ENCODE measurements around the gene SDR39U1.

Gene SDR39U1

GRCh38 chr14:24415421-24416253, 26.9 kb downstream of the SDR39U1 start:
- DNase-seq (ENCODE audit: low read depth, low spot score) = no peak
- no peak overlapping the region for H3K4me3 ChIP-seq (ENCODE audit: low read depth, low read length)
- no peak for TF ChIP-seq CTCF (IDR thresholded peaks at IDR 0.05; ENCODE audit: low read depth, low read length)
- in situ Hi-C loops (cut with HindIII; ENCODE audit: low sequenced_read_pairs) = no loop called here

DNA sequence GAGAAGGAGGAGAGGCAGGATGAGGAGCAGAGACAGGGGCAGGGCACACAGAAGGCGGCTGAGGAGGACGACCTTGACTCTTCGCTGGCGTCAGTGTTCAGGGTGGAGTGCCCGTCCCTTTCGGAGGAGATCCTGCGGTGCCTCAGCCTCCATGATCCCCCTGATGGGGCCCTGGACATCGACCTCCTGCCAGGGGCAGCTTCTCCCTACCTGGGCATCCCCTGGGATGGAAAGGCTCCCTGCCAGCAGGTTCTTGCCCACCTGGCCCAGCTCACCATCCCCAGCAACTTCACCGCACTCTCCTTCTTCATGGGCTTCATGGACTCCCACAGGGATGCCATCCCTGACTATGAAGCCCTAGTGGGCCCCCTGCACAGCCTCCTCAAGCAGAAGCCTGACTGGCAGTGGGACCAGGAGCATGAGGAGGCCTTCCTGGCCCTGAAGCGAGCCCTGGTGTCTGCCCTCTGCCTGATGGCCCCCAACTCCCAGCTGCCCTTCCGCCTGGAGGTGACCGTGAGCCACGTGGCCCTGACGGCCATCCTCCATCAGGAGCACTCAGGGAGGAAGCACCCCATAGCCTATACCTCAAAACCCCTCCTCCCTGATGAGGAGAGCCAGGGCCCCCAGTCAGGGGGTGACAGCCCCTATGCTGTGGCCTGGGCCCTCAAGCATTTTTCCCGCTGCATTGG, 27.7 kb downstream of the SDR39U1 start:
- no peak for TF ChIP-seq CTCF (IDR thresholded peaks at IDR 0.05; ENCODE audit: low read depth, low read length)
- no peak overlapping the region for H3K4me3 ChIP-seq (ENCODE audit: low read depth, low read length)
- in situ Hi-C loops (cut with HindIII; ENCODE audit: low sequenced_read_pairs) = no loop called here
- DNase-seq (ENCODE audit: low read depth, low spot score) = no peak

DNA sequence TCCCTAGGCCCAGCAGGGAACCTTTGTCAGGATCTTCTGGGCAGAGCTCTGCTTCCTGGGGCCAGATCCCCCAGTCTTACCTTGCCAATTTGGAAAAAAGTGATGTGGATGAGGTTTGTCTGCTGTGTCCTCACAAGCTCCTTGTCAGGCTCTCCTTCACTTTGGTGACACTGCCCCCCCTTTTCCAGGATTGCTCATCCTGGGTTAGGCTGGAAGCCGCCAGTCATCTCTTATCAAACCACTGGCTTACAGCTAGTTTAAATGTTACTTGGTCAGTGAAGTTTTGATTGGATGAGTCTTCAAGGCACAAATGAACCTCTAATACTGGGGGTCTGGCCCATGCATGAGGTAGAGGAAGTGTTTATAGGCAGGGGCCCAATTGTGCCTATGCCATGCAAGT, 28.5 kb downstream of the SDR39U1 start:
- TF ChIP-seq CTCF (IDR thresholded peaks at IDR 0.05; ENCODE audit: low read depth, low read length) = no peak
- DNase-seq (ENCODE audit: low read depth, low spot score) = no peak
- in situ Hi-C loops (cut with HindIII; ENCODE audit: low sequenced_read_pairs) = no loop called here
- no peak overlapping the region for H3K4me3 ChIP-seq (ENCODE audit: low read depth, low read length)

- TF ChIP-seq CTCF (IDR thresholded peaks at IDR 0.05; ENCODE audit: low read depth, low read length) = peak; percentile 82
- peak; percentile 54 for DNase-seq (ENCODE audit: low read depth, low spot score)
- no peak overlapping the region for H3K4me3 ChIP-seq (ENCODE audit: low read depth, low read length)
- in situ Hi-C loops (cut with HindIII; ENCODE audit: low sequenced_read_pairs) = no loop called here
Observed at GRCh38 chr14:24411443-24412389, 30.9 kb downstream of the SDR39U1 start.

DNA sequence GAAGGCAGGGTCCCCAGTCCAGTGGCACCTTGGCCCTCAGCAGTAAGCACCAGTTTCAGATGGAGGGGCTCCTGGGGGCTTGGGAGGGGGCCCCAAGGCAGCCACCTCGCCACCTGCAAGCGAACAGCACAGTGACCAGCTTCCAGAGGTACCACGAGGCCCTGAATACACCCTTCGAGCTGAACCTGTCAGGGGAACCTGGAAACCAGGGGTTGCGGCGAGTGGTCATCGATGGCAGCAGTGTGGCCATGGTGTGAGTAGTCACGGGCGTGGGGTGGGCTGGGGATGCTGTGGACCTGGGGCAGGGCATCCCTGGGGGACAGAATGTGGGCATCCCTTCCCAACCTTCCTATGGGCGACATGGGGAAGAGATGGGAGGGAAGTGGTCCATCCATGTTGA, 32.6 kb downstream of the SDR39U1 start:
- TF ChIP-seq CTCF (IDR thresholded peaks at IDR 0.05; ENCODE audit: low read depth, low read length) = no peak
- no peak overlapping the region for H3K4me3 ChIP-seq (ENCODE audit: low read depth, low read length)
- no peak for DNase-seq (ENCODE audit: low read depth, low spot score)
- in situ Hi-C loops (cut with HindIII; ENCODE audit: low sequenced_read_pairs) = no loop called here

DNA sequence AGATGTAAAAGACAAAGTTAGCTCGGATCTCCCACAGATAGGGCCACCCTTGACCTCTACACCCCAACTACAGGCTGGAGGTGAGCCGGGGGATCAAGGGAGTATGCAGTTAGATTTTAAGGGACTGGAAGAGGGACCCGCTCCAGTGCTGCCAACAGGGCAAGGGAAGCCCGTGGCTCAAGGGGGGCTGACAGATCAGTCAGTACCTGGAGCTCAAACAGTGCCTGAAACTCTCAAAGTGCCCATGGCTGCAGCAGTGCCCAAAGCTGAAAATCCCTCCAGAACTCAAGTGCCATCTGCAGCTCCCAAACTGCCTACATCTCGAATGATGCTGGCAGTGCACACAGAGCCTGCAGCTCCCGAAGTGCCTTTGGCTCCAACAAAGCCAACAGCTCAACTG, 33.4 kb downstream of the SDR39U1 start:
- DNase-seq (ENCODE audit: low read depth, low spot score) = no peak
- no peak for TF ChIP-seq CTCF (IDR thresholded peaks at IDR 0.05; ENCODE audit: low read depth, low read length)
- H3K4me3 ChIP-seq (ENCODE audit: low read depth, low read length) = no peak overlapping the region
- in situ Hi-C loops (cut with HindIII; ENCODE audit: low sequenced_read_pairs) = no loop called here

All from astrocyte of the spinal cord (primary cell).